Astrocyte of the cerebellum (primary cell): ENCODE results near the gene GANC.

ENCODE experiments used
- DNase-seq: peaks from one replicate; pipeline ENCODE4 v3.0.0-alpha.2; 2011; ENCODE audit warnings: low read depth
- H3K4me3 ChIP-seq: 2 replicates; pipeline ENCODE4 v1.5.1; 2011; ENCODE audit warnings: mild to moderate bottlenecking, low read depth, low read length, moderate library complexity
- in situ Hi-C: cut with HindIII; loops from 2 replicates; pipeline ENCODE4 v1.10.0; 2017; ENCODE audit warnings: low sequenced_read_pairs
- TF ChIP-seq, protein P1 (sequence below): IDR thresholded peaks from 2 replicates; pipeline ENCODE4 v1.5.1; 2012; ENCODE audit warnings: low read length, low read depth, moderate library complexity, mild to moderate bottlenecking; ENCODE audit errors: missing control alignments

GANC gene

DNA sequence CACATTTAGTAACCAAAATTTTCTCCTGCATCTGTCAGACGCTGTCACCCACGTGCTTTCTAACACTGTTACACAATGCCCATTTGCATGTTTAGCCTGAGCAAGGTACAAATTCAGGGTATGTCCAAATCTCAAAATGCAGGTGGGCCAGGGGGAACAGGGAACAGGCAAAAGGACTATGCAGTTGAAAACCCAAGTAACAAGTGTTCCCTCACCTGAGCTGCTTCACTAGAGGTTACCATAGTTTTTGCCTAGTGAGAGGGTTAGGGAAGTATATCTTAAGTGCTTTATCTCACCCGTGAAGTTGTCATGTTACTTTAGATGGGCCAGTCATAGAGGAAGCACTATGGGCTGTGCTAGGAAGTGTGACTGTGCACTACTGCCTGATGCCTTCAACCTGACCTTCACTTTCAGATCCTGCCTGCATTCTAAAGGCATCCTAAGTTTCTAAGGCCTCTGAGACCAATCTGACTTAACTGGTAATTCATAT is 6.3 kb downstream of the GANC start:
- DNase-seq, result no peak
- in situ Hi-C loops, result no loop called here
- TF ChIP-seq, protein P1, sequence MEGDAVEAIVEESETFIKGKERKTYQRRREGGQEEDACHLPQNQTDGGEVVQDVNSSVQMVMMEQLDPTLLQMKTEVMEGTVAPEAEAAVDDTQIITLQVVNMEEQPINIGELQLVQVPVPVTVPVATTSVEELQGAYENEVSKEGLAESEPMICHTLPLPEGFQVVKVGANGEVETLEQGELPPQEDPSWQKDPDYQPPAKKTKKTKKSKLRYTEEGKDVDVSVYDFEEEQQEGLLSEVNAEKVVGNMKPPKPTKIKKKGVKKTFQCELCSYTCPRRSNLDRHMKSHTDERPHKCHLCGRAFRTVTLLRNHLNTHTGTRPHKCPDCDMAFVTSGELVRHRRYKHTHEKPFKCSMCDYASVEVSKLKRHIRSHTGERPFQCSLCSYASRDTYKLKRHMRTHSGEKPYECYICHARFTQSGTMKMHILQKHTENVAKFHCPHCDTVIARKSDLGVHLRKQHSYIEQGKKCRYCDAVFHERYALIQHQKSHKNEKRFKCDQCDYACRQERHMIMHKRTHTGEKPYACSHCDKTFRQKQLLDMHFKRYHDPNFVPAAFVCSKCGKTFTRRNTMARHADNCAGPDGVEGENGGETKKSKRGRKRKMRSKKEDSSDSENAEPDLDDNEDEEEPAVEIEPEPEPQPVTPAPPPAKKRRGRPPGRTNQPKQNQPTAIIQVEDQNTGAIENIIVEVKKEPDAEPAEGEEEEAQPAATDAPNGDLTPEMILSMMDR, result no peak
- no peak overlapping the region for H3K4me3 ChIP-seq

DNA sequence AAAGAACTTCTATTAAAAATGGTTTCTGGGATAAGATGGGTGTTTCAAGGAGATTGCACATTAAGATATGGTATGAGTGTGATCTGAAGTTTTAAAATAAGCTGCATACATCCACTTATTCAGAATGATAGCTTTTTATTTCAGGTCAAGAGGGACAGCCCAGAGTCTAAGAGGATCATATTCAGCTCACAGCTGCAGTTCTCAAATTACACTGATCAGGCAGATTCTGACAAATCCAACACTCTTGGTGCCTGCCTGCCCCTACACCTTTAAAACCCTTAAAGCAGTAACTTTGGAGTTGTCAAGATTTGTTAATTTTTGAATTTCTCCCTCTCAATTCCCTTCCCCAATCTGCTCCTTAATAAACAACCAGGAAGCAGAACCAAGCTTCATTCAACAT is 9.3 kb downstream of the GANC start:
- DNase-seq, result no peak
- no peak overlapping the region for H3K4me3 ChIP-seq
- TF ChIP-seq, protein P1, result no peak
- in situ Hi-C loops, result no loop called here

DNA sequence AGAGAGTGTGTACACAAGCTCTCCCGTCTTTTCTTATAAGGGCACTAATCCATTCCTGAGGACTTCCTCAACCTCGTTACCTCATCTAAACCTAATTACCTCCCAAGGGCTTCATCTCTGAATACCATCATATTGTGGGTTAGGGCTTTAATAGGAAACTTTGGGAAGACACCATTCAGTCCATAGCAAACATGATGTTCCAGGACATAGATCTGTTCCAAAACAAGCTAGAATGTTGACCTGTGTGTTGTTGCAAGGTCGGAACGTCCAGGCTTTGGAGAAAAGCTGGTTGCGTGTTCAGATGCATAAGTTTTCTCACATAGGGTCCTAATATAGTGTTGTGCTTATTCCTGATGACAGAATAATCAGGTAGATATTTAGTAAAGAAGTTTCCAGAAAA is 9.9 kb downstream of the GANC start:
- no peak for DNase-seq
- TF ChIP-seq, protein P1, result no peak
- in situ Hi-C loops, result no loop called here
- H3K4me3 ChIP-seq, result no peak overlapping the region

DNA sequence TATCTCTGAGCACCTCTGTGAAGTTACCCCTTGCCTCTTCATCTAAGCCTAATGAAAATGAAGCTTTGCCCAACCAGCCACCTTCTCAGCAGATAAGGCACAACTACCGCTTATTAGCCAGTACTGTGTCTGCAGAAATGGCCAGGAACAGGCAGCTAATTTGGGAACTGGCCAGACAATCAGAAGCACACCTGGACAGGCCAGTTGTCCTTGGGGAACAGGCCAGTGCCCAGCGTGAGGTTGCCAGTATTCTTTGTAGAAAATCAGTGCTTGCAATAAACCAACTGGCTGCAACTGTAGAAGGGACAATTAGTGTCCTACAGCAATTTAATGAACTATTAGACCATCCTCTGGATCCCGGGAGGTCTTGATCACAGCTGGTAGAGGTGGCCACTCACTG is 10.7 kb downstream of the GANC start:
- no peak for DNase-seq
- in situ Hi-C loops, result no loop called here
- no peak overlapping the region for H3K4me3 ChIP-seq
- TF ChIP-seq, protein P1, result no peak

DNA sequence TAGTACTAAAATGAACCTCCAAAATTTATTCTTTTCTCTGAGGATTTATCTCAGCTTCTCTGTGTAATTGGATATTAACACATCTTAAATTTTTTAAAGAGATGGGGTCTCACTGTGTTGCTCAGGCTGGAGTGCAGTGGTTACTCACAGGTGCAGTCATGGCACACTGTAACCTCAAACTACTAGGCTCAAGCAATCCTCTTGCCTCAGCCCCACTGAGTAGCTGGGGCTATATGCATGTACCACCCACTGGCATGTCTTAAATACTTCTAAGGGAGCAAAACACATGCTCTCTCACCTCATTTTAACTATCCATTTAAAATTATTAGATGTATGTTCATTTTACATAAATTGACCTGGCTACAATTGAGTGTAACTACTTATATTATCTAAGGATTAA is 11.6 kb downstream of the GANC start:
- DNase-seq, result no peak
- TF ChIP-seq, protein P1, result no peak
- H3K4me3 ChIP-seq, result no peak overlapping the region
- in situ Hi-C loops, result no loop called here

DNA sequence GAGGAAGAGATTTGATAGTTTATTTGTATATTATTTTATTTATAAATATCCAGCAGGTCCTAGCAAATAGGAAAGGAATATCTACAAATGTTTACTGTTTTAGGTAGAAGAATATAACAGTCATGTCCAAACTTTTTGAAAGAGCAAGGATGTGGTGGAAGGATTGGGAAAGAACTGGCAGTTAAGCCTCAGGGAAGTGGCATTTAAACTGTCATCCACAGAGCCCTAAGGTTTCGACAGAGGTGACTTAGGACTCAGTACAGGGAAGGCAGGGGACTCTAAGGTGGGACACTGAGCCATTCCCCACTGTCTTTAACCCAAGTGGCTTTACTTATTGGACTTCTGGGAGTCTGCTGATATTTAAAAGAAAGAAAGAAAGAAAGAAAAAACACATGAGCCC is 12.0 kb downstream of the GANC start:
- no peak overlapping the region for H3K4me3 ChIP-seq
- TF ChIP-seq, protein P1, result no peak
- DNase-seq, result no peak
- in situ Hi-C loops, result no loop called here
